Middle frontal gyrus (tissue), 1 donor: ENCODE measurements around the gene CLCNKB.
A peak's percentile ranks its signal among the peaks of the same experiment; 100 is the strongest.

Source experiments
- DNase-seq: peaks from one replicate; pipeline ENCODE4 v3.0.0-alpha.2; 2015; ENCODE audit warnings: low spot score; ENCODE audit errors: extremely low spot score

The CLCNKB gene

DNA sequence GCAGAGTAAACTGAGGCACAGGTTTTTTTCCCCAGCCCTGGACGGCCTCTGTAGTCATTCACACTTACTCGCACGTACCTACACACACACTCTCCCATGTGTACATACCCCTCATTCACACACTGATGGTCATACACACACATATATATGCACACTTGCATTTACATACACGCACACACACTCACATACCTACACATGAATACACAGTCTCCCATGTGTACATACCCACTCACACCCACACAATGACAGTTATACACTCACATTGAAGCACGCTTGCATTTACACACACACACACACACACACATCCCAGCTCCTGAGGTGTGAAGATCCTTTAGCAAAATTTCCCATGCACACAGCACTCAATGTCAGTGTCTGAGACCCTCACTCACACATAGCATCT is 30.6 kb downstream of the CLCNKB start:
- DNase-seq = no peak

DNA sequence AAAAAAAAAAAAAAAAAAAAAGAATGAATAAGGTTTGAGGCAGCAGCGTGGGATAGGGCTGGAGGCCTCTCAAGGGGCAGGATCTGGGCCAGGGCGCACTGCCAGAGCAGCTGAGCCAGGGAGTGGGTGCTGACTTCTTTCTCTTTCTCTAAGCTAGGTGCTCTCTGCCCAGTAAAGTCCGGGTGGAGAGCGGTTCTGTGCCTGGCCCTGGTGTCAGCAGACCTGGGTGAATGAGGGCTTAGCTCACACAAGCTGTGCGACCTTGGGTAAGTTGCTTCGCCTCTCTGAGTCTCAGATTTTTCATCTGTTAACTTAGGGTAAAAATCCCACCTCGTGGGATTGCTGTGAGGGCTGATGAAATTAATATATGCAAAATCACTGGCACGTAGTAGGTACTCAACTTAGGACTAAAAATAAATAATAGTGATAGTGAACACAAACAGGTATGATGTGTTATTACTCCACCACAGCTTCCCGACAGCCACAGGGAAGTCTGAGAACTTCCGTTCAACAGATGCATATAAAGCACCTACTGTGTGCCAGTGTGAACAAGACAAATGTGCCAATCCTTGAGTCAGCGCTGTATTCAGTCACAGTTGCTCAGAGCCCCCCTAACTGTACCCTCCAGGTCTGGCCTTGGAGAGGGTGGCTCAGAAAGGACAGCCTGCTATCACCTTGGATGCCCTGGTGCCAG is 31.9 kb downstream of the CLCNKB start:
- DNase-seq = no peak

DNA sequence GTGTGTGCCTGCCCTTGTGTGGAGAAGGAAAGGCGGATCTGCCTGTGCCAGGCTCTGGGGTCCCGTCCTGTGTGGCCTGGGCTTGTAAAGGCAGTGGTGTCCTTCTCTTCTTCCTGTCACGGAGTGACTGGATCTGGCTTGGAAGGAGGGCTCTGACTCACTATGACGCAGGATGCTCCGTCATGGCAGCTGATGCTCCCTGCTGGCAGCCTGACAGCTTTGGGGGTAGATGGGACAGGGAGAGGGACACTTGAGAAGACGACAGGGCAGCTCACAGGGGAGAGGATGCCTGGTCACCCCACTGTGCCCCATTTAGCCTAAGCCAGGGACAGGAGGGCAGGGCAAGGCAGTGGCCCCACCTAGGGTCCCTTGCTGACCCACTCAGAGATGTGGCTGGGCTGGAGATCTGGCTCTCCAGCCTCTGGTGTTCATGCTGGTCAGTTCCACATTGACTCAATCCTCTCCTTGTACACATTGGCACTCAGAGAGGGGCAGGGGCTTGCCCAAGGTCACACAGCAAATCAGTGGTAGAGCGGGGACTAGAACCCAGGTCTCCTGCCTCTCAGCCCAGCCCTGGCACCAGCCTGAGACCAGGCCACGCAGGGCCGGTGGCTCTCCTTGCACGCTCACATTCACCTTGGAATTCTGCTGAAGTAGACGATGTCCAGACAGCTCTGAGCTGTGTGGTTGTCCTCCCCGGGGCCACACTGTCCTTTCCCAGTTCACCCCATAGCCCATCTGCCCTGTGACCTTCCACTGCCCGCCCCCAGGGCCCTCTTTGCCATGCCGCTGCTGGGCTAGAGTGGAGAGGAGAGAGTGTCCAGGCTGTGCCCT is 32.7 kb downstream of the CLCNKB start:
- no peak for DNase-seq

- DNase-seq = no peak
Measured at GRCh38 chr1:16076865-16077238, 33.3 kb downstream of the CLCNKB start.

- DNase-seq = no peak
Measured at GRCh38 chr1:16077406-16078245, 34.0 kb downstream of the CLCNKB start.

GRCh38 chr1:16078925-16079656 is 35.5 kb downstream of the CLCNKB start:
- peak; percentile 54 for DNase-seq

DNA sequence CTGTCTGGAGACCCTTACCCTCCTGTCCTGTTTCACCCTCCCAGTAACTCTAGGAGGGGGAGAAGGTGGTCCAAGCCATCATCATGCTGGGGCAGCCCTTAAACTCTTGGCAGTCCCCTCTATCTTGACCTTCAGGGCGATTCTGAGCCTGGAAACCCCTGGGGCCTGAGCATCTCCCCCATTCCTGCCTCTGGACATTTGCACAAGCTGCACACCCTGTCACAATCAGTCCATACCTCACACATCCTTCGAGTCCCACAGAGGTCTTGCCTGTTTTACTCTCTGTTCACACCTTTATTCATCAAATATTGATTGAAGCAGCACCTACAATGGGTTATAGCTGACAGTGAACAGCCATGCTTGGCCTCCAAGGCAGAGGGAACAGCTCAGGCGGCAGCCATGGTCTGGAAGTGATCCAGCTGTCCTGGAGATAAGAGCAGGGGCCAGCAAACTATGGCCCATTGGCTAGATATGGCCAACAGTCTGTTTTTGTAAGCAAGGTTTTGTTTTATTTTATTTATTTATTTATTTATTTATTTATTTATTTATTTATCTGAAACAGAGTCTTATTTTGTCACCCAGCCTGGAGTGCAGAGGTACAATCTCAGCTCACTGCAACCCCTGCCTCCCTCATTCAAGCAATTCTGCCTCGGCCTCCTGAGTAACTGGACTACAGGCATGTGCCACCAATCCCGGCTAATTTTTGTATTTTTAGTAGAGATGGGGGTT is 37.0 kb downstream of the CLCNKB start:
- DNase-seq = no peak

GRCh38 chr1:16081636-16082035 is 38.1 kb downstream of the CLCNKB start:
- DNase-seq = no peak

DNA sequence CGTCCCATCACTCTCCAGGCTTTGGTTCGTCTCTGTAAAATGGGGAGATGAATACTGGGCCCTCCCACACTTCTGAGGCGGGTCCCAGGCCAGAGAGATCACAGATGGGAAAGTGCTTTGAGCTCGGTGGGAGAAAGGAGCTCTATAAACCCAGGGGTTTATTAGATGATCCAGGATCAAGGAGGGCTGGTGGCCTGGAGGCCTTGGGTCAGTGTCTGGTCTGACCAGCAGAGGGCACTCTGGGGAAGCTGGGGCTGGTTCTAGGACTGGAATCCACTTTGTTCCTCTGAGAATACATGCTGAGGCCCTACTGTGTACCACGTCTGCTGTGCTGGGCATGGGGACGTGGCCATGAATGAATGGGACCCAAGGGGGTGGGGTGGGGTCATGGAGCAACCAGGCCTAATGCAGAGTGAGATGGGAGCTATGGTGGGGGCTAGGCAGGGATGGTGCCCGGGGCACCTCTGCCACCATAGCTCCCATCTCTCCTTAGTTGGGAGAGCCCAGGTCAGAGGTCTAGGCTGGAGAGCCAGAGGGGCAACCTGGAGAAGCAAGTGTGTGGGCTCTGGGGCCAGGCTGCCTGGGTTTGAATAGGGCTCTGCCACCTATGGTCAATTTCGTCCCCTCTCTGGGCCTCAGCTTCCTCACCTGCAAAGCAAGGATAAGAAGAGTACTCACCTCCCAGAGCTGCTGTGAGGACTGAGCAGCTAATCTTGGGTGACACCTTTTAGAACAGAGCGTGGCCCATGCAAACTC is 38.9 kb downstream of the CLCNKB start:
- no peak for DNase-seq

GRCh38 chr1:16083486-16083885 is 39.9 kb downstream of the CLCNKB start:
- no peak for DNase-seq

DNA sequence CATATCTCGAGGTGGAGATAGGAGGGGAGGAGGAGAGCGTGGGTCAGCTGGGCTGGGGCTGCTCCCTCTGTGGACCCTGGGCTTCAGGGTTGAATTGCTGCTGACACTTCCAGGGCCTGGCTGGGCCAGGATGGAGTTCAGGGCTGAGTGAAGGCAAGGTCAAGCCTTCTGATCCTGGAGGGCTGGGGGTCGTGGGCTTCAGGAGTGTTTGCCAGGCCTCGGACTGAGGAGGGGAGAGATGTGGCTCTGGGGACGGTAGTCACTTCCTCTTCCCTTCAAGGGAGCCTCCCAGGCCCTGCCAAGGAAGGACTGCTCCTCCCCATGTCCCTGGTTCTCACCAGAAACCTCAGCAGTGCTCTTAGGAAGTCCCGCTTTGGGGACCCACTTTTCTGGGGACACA is 41.9 kb downstream of the CLCNKB start:
- DNase-seq = no peak

- no peak for DNase-seq
Measured at GRCh38 chr1:16087733-16088132, 44.2 kb downstream of the CLCNKB start.

GRCh38 chr1:16088351-16088911 is 44.8 kb downstream of the CLCNKB start:
- DNase-seq = no peak

- DNase-seq = no peak
Measured at GRCh38 chr1:16088996-16089395, 45.4 kb downstream of the CLCNKB start.

- DNase-seq = no peak
Measured at GRCh38 chr1:16090076-16090826, 46.7 kb downstream of the CLCNKB start.

DNA sequence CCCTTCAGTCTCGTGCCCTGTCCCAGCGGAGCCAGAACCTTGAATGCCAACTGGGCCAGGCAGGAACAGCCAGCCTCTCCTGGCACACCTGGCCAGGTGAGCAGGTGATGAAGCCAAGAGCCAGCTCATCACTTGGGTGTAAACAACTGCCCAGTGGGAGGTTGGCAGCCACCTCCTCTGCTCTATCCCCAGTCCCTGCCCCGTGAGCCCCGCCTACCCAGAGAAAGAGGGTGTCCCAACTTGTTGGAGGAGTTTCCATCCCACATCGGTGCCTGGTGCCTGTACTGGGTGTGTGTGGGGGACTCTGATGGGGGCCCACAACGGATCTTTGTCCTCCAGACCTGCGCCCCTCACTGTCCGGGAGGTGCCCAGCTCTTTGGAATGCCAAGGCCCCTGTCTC is 47.7 kb downstream of the CLCNKB start:
- DNase-seq = no peak

GRCh38 chr1:16092097-16092922 is 48.7 kb downstream of the CLCNKB start:
- no peak for DNase-seq

DNA sequence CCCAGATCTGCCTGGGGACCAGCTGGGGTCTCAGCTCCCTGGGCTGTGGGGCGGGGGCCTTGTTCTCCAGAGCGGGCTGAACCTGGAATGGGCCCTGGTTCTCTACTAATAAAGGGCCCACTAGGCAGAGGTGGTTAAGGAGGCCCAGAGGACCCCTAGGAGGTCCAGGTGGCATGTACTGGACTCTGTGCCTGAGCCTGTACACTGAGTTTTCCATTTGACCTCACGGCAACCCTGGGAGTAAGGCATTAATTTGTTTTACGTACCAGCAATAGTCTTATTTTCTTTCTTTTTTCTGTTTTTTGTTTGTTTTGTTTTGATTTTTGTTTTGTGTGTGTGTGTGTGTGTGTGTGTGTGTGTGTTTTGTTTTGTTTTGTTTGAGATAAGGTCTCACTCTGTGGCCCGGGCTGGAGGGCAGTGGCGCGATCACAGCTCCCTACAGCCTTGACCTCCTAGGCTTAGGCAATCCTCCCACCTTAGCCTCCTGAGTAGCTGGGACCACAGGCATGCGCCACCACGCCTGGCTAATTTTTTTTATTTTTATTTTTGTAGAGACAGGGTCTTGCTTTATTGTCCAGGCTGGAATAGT is 49.4 kb downstream of the CLCNKB start:
- DNase-seq = no peak
